ENCODE data around the gene LEMD2.

DNA sequence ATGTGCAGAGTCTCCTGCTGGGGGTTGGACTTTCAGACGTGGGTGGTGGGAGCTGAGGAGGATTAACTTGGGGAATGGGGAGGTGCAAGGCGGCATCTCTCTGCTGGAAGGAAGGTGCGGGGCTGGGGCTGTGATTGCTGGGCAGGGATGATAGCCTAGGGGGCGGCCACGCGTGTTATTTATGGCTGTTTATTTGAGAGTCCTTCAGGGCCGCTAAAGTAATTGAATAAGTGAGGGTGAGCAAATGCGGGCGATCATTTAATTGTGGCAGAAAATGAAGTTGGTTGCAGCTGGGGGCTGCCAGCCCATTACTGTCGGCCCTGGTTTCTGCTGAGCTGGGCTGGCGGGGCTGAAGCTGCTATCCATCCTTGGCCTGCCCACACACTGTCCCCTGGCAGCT lies 34.7 kb downstream of the LEMD2 start:
- TF ChIP-seq, protein P1, sequence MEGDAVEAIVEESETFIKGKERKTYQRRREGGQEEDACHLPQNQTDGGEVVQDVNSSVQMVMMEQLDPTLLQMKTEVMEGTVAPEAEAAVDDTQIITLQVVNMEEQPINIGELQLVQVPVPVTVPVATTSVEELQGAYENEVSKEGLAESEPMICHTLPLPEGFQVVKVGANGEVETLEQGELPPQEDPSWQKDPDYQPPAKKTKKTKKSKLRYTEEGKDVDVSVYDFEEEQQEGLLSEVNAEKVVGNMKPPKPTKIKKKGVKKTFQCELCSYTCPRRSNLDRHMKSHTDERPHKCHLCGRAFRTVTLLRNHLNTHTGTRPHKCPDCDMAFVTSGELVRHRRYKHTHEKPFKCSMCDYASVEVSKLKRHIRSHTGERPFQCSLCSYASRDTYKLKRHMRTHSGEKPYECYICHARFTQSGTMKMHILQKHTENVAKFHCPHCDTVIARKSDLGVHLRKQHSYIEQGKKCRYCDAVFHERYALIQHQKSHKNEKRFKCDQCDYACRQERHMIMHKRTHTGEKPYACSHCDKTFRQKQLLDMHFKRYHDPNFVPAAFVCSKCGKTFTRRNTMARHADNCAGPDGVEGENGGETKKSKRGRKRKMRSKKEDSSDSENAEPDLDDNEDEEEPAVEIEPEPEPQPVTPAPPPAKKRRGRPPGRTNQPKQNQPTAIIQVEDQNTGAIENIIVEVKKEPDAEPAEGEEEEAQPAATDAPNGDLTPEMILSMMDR (IDR thresholded peaks at IDR 0.05) = no peak
- TF ChIP-seq POLR2A (IDR thresholded peaks at IDR 0.05) = no peak

Measured in esophagus squamous epithelium (tissue), 4 donors.